ENCODE measurements around the gene SPATA32.

GRCh38 chr17:45225051-45225700 lies 36.7 kb downstream of the SPATA32 start:
- TF ChIP-seq EZH2 (IDR thresholded peaks at IDR 0.05) (no peak), POLR2AphosphoS5 (IDR thresholded peaks at IDR 0.05; ENCODE audit: borderline replicate concordance, low read depth, low read length) (no peak), FOXP2 (optimal IDR thresholded peaks at IDR 0.05; ENCODE audit: control extremely low read depth, extremely low read length, insufficient read depth) (no peak)

All from SK-N-MC (cell line).